SIG-M5 treated with dmso at 0.1 percent for 504 hours (cell line): Measurements from ENCODE around the gene CTTNBP2NL.
"Not testable (repeated sequence)": the region's sequence is repeated elsewhere in the genome, so short reads cannot be mapped to it uniquely, and the experiment has no call there.

Source experiments
- DNase-seq: peaks from one replicate; lab custom pipeline; 2025; ENCODE audit not compliant: unreplicated experiment; lab: John Stamatoyannopoulos, UW

The CTTNBP2NL gene

DNA sequence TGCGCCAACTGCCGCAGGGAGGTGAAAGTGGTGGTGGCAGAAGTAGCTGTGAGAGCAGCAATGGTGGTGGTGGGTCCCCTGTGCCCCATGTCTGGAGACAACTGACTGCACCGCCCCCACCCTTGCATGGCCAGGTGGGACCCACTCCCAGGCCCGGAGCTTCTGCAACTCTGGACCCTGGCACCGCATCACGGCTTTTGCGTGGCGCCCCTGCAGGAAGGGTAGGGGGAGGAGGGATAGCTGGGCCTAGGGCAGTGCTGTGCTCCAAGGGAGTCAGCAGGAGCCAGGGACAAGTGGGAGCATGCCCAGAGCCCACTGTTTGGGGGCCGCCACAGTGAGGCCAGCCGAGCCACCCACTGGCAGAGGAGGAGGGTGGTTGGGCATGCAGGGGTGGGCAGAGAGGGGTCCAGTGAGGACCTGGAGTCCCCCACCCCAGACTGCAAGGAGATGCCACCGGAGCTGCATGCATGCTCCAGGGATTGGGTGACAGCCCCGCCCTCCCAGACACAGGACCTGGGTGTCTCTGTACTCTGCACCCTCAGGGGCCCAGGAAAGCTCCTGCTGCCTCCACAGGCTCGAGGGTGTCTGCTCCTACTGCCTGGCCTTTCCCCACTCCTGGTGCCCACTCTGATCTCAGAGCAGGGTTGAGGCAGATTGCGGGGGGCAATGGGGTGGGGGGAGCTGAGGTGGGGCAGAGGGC, 9.8 kb upstream of the CTTNBP2NL start:
- DNase-seq = no peak

GRCh38 chr1:112386731-112387346, 9.2 kb upstream of the CTTNBP2NL start:
- DNase-seq = no peak

DNA sequence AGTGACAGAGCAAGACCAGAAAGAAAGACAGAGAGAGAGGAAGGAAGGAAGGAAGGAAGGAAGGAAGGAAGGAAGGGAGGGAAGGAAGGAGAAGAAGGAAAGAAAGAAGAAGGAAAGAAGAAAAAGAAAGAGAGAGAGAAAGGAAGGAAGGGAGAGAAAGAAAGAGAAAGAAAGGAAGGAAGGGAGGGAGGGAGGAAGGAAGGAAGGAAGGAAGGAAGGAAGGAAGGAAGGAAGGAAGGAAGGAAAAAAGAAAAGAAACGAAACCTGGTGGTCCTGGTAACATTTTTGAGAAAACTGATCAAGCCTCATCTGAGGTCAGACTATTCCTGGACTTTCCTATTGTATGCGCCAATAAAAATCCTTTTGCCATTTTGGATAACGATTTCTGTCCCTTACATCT, 8.2 kb upstream of the CTTNBP2NL start:
- no peak for DNase-seq

DNA sequence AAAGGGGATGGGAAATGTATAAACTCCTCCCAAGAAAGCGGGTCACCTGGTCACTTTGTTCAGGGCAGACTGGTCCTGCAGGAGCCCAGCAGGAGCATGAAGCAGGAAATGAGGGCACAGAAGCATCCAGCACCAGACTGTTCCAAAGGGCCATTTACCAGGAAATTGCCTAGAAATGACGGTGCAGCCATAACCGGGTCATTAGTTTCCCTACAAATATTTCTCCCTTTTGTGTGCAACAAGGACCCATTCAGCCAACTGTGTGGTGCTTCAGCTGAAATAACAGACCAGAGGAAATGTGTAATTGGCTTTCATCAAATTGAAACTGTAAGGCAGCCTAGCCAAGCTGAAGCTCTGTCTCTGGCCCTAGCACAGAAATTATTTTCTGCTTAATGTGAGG, 7.6 kb upstream of the CTTNBP2NL start:
- no peak for DNase-seq

DNA sequence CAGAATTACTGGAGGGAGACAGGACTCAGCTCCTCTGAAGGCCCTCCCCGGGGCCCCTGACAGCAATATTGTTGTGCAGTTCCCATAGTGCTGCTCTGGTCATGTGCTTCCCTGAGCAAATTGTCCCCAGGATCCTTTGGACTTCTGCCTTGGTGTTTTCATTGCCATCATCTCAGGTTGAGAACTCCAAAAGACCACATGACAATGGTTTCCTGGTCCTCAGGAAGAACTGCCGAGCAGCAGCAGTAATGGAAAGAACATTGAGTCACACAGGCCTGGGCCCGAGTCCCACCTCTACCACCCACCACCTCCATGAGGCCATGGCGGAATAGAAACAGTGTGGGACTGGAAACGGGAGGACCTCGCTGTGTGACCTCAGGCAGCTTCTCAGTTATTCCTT, 6.3 kb upstream of the CTTNBP2NL start:
- no peak for DNase-seq

- not testable (repeated sequence) for DNase-seq
Observed at GRCh38 chr1:112390335-112390734, 5.7 kb upstream of the CTTNBP2NL start.

- DNase-seq = peak; percentile 92
Observed at GRCh38 chr1:112390775-112391602, 5.0 kb upstream of the CTTNBP2NL start.

GRCh38 chr1:112391603-112391940, 4.4 kb upstream of the CTTNBP2NL start:
- no peak for DNase-seq

GRCh38 chr1:112393631-112393974, 2.4 kb upstream of the CTTNBP2NL start:
- DNase-seq = no peak

DNA sequence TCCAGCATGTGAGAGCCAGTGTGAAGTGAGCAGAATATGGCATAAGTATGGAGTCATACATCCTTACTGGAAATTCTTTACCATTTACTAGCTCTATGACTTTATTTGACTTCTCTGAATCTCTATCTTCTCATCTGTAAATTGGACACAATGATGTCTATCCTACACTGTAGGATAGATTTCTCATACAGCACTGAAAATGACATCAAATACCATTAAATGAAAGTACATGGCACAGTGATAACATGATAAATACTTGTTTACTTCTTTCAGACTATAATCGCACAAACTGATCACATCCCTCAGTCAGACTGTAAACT, 1.3 kb upstream of the CTTNBP2NL start:
- no peak for DNase-seq

- no peak for DNase-seq
Observed at GRCh38 chr1:112395256-112395820, 676 bp upstream of the CTTNBP2NL start.

- DNase-seq = no peak
Observed at GRCh38 chr1:112396653-112397471, 848 bp downstream of the CTTNBP2NL start.

DNA sequence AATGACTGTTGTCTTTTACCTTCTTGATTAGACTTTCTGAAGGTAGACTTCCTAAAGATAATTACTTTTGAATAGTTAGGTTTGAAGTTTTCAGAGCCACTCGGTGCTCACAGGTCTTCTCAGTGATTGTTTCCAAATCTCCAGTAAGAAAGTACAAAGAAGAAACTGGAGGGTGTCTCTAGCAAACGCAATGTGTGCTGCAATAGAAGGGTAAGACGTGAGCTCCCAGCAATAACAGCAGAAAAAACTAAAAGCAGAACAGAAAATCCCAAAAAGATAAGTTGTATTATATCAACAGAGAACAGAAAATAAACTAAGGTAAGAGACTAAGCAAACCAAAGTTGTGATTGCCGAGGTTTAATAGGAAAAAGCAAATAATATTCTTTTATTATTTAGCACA, 1.8 kb downstream of the CTTNBP2NL start:
- DNase-seq = no peak

DNA sequence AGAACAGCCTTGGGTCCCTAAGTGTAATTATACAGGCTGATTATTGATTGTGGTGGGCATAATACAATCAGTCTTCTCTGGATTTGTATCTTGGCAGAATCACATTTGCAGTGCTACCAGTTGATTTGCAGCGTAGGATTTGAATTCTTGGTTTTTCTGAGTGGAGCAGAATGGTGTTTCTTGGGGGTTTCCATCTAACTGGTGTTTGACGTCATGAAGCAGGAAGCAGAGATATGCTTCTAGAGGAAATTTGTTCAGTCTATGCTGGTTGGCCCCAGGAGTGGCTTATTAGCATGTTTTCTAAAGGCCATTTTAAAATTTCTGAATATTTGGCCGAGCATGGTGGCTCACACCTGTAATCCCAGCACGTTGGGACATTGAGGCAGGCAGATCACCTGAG, 3.4 kb downstream of the CTTNBP2NL start:
- no peak for DNase-seq

GRCh38 chr1:112400706-112401105, 4.7 kb downstream of the CTTNBP2NL start:
- DNase-seq = not testable (repeated sequence)

GRCh38 chr1:112402682-112403643, 6.9 kb downstream of the CTTNBP2NL start:
- DNase-seq = no peak

- DNase-seq = no peak
Observed at GRCh38 chr1:112406771-112407170, 10.8 kb downstream of the CTTNBP2NL start.

DNA sequence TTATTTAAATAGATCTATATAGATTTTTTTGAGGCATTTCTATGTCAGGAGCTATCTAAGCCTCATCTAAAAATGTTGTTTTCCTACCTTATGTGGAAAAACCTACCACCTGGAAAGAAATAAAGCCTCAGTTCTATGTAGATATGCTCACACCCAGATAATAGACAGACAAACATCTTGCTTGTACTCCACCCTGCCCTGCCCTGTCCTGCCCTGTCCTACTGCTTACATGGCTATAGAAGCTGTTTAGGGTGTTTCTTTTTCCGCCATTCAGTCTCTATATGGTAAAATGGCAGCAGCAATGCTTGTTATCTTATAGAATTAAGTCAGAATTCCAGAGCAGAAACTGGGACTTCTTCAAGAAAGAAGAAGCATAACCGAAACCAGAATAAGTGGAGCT, 13.4 kb downstream of the CTTNBP2NL start:
- DNase-seq = no peak

- no peak for DNase-seq
Observed at GRCh38 chr1:112410673-112411072, 14.7 kb downstream of the CTTNBP2NL start.

DNA sequence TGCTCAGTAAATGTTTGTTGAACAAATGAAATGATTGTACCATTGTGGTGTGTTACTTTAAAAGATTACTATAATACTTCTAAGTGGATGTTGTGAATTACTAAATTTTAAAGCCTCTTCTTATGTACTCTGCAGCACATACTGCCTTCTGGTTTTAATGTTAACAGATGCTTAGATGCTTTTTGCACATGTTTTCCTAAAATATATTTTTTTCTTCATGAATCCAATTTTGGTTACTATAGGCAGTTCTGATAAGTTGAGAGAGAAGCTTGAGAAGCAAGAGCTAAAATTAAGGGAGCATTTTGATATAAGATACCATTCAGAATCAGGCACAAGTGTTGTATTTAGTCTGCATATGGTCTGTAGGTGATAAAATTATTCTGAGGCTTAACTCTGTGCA, 21.3 kb downstream of the CTTNBP2NL start:
- no peak for DNase-seq
